K562 (cell line): ENCODE results near the gene NKX2-1. TPM values are rescaled to one million over a fixed set of nuclear protein-coding genes. Genes with fewer than 3 reads are reported as not detected.

ENCODE experiments used
- ATAC-seq: fragments of 200-7000 bp; cut with Tn5 transposase; 3 replicates; pipeline ENCODE4 v1.9.1; 2020; ENCODE audit warnings: moderate library complexity
- BruUV-seq: library from RNA; stranded (reverse); fragments of 400-500 nt; replicated peaks from 2 replicates; lab custom pipeline; 2021; lab: Mats Ljungman, UMichigan
- CTCF ChIA-PET: fragments of 300-600 bp; formaldehyde crosslinking; extraction: SDS; loops from one replicate; lab custom pipeline; 2021; ENCODE audit warnings: low intra/inter-chr PET ratio; lab: Yijun Ruan, JAX
- POLR2A ChIA-PET: fragments of 300-600, 350-650 bp; sonication (Branson Sonifier 250); formaldehyde crosslinking; extraction: SDS; loops from one replicate; lab custom pipeline; 2021; ENCODE audit warnings: antibody characterized with exemption, inconsistent platforms; lab: Yijun Ruan, JAX
- DNase-seq, 4 experiments: peaks; one replicate each; pipeline versions ENCODE4 v3.0.0 to v3.0.0-alpha.2; 2011 to 2018; ENCODE audit warnings: low spot score in 3 of 4, mixed read lengths in 3 of 4; ENCODE audit errors: extremely low read depth in 1 of 4
- FAIRE-seq: peaks from 2 replicates; lab custom pipeline; 2011; peaks lifted over from hg19 to GRCh38; lab: Jason Lieb, UNC
- H2AFZ ChIP-seq: 2 replicates; pipeline ENCODE4 v1.6.0; 2011; ENCODE audit warnings: low read depth, low read length, control low read depth, inconsistent platforms
- H3K27ac ChIP-seq: fragments of 200-600 bp; 3 replicates; pipeline ENCODE4 v1.8.0; 2011; ENCODE audit warnings: low read depth, mild to moderate bottlenecking, control low read depth, inconsistent platforms, low read length, moderate library complexity, mixed read lengths; ENCODE audit errors: extremely low read depth
- H3K27me3 ChIP-seq, 2 experiments: fragments of 300-600 bp in 1 of 2; 2 replicates in 1 of 2; 3 replicates in 1 of 2; pipeline versions ENCODE4 v1.6.0 to v1.8.0; 2011; ENCODE audit warnings: inconsistent platforms in 2 of 2, low read length in 2 of 2, mild to moderate bottlenecking in 1 of 2, mixed read lengths in 1 of 2, moderate library complexity in 1 of 2; ENCODE audit not compliant: control insufficient read depth in 2 of 2, insufficient read depth in 2 of 2
- H3K36me3 ChIP-seq: fragments of 300-600 bp; 3 replicates; pipeline ENCODE4 v1.8.0; 2011; ENCODE audit warnings: mild to moderate bottlenecking, low read length, inconsistent platforms; ENCODE audit not compliant: control insufficient read depth, insufficient read depth
- H3K4me1 ChIP-seq, 2 experiments: fragments of 200-600 bp in 1 of 2; replicated peaks in 1 of 2; 2 replicates in 1 of 2; 3 replicates in 1 of 2; pipeline versions ENCODE4 v1.5.1 to v1.8.0; 2011; ENCODE audit warnings: inconsistent platforms in 2 of 2, low read length in 2 of 2, mild to moderate bottlenecking in 1 of 2, mixed read lengths in 1 of 2, moderate library complexity in 1 of 2; ENCODE audit not compliant: control insufficient read depth in 2 of 2, insufficient read depth in 2 of 2
- H3K4me2 ChIP-seq: 2 replicates; pipeline ENCODE4 v1.6.1; 2011; ENCODE audit warnings: low read length, control low read depth, inconsistent platforms, mixed read lengths; ENCODE audit not compliant: insufficient read depth
- H3K4me3 ChIP-seq: fragments of 200-600 bp; sonication (generic), shearing (Covaris generic); 2 replicates; pipeline ENCODE4 v1.5.1; 2016; ENCODE audit warnings: control low read depth, inconsistent platforms
- H3K79me2 ChIP-seq: fragments of 200-600 bp; 3 replicates; pipeline ENCODE4 v1.8.0; 2011; ENCODE audit warnings: low read length, inconsistent platforms; ENCODE audit not compliant: control insufficient read depth, insufficient read depth
- H3K9ac ChIP-seq, 2 experiments: 2 replicates each; pipeline versions ENCODE4 v1.6.0 to v1.6.1; 2011; ENCODE audit warnings: low read depth in 2 of 2, low read length in 2 of 2, control low read depth in 1 of 2, inconsistent platforms in 1 of 2, mild to moderate bottlenecking in 1 of 2, mixed read lengths in 1 of 2; ENCODE audit not compliant: insufficient read depth in 1 of 2
- H3K9me1 ChIP-seq: one replicate; pipeline ENCODE4 v1.6.0; 2011; ENCODE audit warnings: inconsistent platforms, mild to moderate bottlenecking, low read length, moderate library complexity; ENCODE audit not compliant: control insufficient read depth, insufficient read depth
- H3K9me3 ChIP-seq: replicated peaks from 2 replicates; pipeline ENCODE4 v1.5.1; 2011; ENCODE audit warnings: low read depth, low read length, inconsistent platforms; ENCODE audit not compliant: control insufficient read depth, insufficient read depth
- H4K20me1 ChIP-seq: replicated peaks from 2 replicates; pipeline ENCODE4 v1.6.1; 2011; ENCODE audit warnings: low read length, inconsistent platforms, mixed read lengths; ENCODE audit not compliant: control insufficient read depth, insufficient read depth
- BHLHE40 ChIP-seq: IDR thresholded peaks from 2 replicates; pipeline ENCODE4 v1.6.1; 2011; ENCODE audit warnings: low read length, improper control_type of control experiment
- CBX1 ChIP-seq: sonication (generic); IDR thresholded peaks from 2 replicates; pipeline ENCODE4 v1.6.1; 2016; ENCODE audit warnings: antibody characterized with exemption, low read depth, mild to moderate bottlenecking
- CREB1 ChIP-seq, 2 experiments: sonication (generic) in 1 of 2; formaldehyde crosslinking in 1 of 2; IDR thresholded peaks; 2 replicates each; pipeline versions ENCODE4 v1.6.1 to v1.8.0; 2012 to 2022; ENCODE audit warnings: inconsistent platforms in 1 of 2, mild to moderate bottlenecking in 1 of 2, missing genetic modification reagents in 1 of 2, moderate library complexity in 1 of 2
- E2F4 ChIP-seq: sonication (generic); formaldehyde crosslinking; IDR thresholded peaks from 2 replicates; pipeline ENCODE4 v1.8.0; 2022; ENCODE audit warnings: mild to moderate bottlenecking, low read depth, missing genetic modification reagents
- ERF ChIP-seq: fragments of 450-650 bp; formaldehyde crosslinking; IDR thresholded peaks from 2 replicates; pipeline ENCODE4 v1.4.0; 2020; ENCODE audit warnings: mild to moderate bottlenecking, mixed read lengths
- ESRRB ChIP-seq: fragments of 250-450 bp; sonication (Bioruptor Pico); IDR thresholded peaks from 2 replicates; pipeline ENCODE4 v1.5.0; 2020; ENCODE audit warnings: mild to moderate bottlenecking, moderate library complexity, borderline replicate concordance
- GATAD2A ChIP-seq: fragments of 450-650 bp; IDR thresholded peaks from 2 replicates; pipeline ENCODE4 v1.6.1; 2017
- HEY1 ChIP-seq: fragments of 250-450 bp; sonication (Bioruptor Pico); IDR thresholded peaks from 2 replicates; pipeline ENCODE4 v1.5.0; 2020; ENCODE audit warnings: mild to moderate bottlenecking, moderate library complexity, borderline replicate concordance
- KAT7 ChIP-seq: sonication (generic); formaldehyde crosslinking; IDR thresholded peaks from 2 replicates; pipeline ENCODE4 v1.8.0; 2022; ENCODE audit warnings: missing genetic modification reagents, mild to moderate bottlenecking, borderline replicate concordance
- KLF10 ChIP-seq: fragments of 250-450 bp; sonication (Bioruptor Pico); IDR thresholded peaks from 2 replicates; pipeline ENCODE4 v1.6.1; 2021; ENCODE audit warnings: matching md5 sums
- L3MBTL2 ChIP-seq: fragments of 450-650 bp; IDR thresholded peaks from 2 replicates; pipeline ENCODE4 v1.6.1; 2016; ENCODE audit warnings: mild to moderate bottlenecking, moderate library complexity
- NFRKB ChIP-seq: fragments of 450-650 bp; IDR thresholded peaks from 2 replicates; pipeline ENCODE4 v1.6.1; 2016; ENCODE audit warnings: low read depth
- RFX1 ChIP-seq: fragments of 450-650 bp; IDR thresholded peaks from 2 replicates; pipeline ENCODE4 v1.6.1; 2016; ENCODE audit warnings: mild to moderate bottlenecking, moderate library complexity
- U2AF2 ChIP-seq: fragments of 200-400 bp; formaldehyde crosslinking; optimal IDR thresholded peaks from 2 replicates; pipeline ENCODE3; 2017; ENCODE audit warnings: low read depth, mild to moderate bottlenecking, low read length
- WHSC1 ChIP-seq: IDR thresholded peaks from one replicate; pipeline ENCODE4 v1.6.1; 2012; ENCODE audit warnings: low read length, control low read depth, inconsistent platforms
- ZNF707 ChIP-seq: fragments of 250-450 bp; sonication (Bioruptor Pico); conservative IDR thresholded peaks from 2 replicates; pipeline ENCODE4 v1.8.0; 2022; ENCODE audit warnings: inconsistent platforms, mild to moderate bottlenecking, moderate library complexity
- WGBS: fragments of 100-300 bp; shearing (Covaris generic); methylation state at CpG from one replicate; pipeline ENCODE4 v1.1.6; 2016; ENCODE audit warnings: low coverage, mixed read lengths; ENCODE audit not compliant: insufficient coverage; ENCODE audit errors: missing lambda C conversion rate; 5-methylcytosine and 5-hydroxymethylcytosine counted together
- in situ Hi-C: fragments of 300-500 bp; cut with MboI; formaldehyde crosslinking; loops from 4 replicates; pipeline ENCODE4 v1.15.0; 2018; ENCODE audit warnings: inconsistent platforms, mixed read lengths
- intact Hi-C: fragments of 100-400 bp; cut with micrococcal nuclease; formaldehyde crosslinking; loops from 2 replicates; pipeline ENCODE4 v1.14.2; 2022
- polyA plus RNA-seq, 8 experiments: library from polyadenylated mRNA; depleted of rRNA in 4 of 8; stranded (reverse) in 5 of 8; unstranded in 3 of 8; fragments of >200 nt; fragmentation: Nextera tagmentation in 2 of 8; fragmentation: Illumina TruSeq in 1 of 8; extraction: Ambion mirVana in 2 of 8; extraction: Trizol in 1 of 8; gene quantifications; 2 replicates each; pipeline versions ENCODE4 v1.2.1 to v1.2.3, GENCODE V29; 2011 to 2014; ENCODE audit warnings: inconsistent platforms in 1 of 8, missing spikeins in 1 of 8
- total RNA-seq, 7 experiments: library from RNA; depleted of rRNA in 6 of 7; stranded (reverse); fragments of >200 nt in 6 of 7; fragmentation: Illumina TruSeq in 2 of 7; extraction: Trizol in 2 of 7; gene quantifications; 2 replicates each; pipeline versions ENCODE4 v1.2.1 to v1.2.3, GENCODE V29; 2011 to 2021; ENCODE audit warnings: low replicate concordance in 1 of 7

The NKX2-1 gene
- total and polyA plus RNA-seq, 9 of the 15 experiments (the other 6 are each of a cell fraction or from before 2014, with no cell fraction given) = 0.11 TPM; not detected in 8

DNA sequence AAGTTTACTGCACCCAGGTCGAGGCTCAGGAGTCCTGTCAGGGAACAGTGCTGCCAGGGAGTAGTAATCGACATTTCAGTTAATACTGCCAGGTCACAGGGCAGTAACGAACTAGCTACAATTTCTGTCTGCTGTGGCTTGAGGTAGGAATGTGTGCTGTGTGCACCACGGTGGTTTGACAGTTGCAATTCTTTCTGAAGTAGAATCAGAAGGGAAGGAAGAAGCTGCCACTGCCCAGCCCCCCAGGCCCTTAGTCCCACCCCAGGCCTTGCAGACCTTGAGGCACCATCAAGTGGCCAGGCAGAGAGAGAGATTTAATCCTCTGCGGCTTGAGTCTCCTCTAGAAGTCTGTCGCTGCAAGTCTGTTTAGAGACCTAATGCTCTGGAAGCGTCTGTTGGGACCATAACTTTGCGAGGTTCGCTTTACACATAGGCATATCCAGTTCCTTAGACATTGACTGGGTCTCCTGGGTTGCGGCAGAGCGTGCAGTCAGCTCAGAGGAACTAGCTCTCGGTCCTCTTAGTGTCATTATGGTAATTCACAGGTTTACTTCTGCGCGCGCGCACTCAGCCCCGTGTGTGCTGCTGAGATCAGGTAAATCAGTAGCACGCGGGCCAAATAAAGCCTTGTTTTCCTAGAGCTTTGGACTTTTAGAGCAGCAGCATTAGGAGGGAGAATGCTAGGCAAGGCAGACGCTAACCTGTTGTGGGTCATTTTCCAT lies 9.8 kb downstream of the NKX2-1 start (continued):
- no peak for TF ChIP-seq WHSC1
- TF ChIP-seq ZNF707 (CRISPR knock-in tag) = no peak
- no peak for TF ChIP-seq U2AF2
- no peak for TF ChIP-seq RFX1

DNA sequence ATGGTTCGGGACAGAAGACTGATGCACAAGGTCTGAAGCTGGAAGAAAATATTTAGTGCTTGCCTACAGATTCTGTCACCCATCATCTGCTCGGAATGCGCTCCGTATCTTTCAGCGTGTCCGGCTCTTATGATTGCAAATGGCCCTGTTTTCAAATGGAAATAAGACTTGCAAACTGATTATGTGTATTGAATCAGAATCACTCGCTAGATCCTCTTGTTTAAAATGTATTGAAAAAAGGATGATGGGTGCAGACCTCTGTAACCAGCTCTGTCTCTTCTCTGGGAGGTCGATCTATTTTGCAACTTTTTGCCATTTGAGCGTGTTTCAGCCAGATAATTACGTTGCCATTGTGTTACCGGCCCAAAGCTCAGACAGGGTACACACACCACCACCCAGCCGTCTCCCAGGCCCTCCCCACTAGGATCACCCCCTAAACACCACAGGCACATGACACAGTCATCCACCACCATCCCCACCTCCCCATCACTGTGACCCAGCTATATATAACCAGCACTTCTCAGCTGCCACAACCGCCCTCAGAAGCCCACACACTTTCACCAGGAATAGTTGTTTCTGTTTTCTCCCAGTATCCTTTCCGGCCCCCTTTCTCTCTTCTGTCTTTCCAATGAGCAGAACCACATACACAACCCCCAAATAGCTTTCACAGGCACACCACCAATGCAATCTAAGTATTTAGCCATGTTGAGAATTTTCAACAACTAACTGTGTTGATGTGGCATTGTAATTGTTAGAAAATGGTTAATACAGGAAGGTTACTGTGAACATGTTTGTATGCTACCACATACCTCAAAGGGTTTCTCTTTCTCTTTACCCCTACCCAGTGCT lies 10.7 kb downstream of the NKX2-1 start:
- BruUV-seq = no TSS peak
- POLR2A ChIA-PET = interaction anchor here (0.7 kb wide), 1 partner anchor 19 kb away, joined by 3 read pairs; no protein-coding TSS in a partner anchor
- no peak for FAIRE-seq
- H3K4me3 ChIP-seq = no peak overlapping the region
- H3K27me3 ChIP-seq = peaks cover 42 to 72% of the 10 kb centered on the region in 2 experiments; a peak in 4 of 5 replicates
- TF ChIP-seq HEY1 (CRISPR knock-in tag) (no peak), BHLHE40 (no peak), ESRRB (CRISPR knock-in tag) (no peak), E2F4 (CRISPR knock-in tag) (no peak), L3MBTL2 (no peak), GATAD2A (no peak), KAT7 (no peak), KLF10 (no peak), ERF (no peak), CBX1 (no peak), CREB1 (IDR thresholded peaks at IDR 0.05) (no peak), CREB1 (CRISPR knock-in tag; IDR thresholded peaks at IDR 0.05) (no peak), NFRKB (no peak)
- TF ChIP-seq, all 486 proteins: peak for 0
- Histone ChIP-seq H3K4me2 (no peak overlapping the region), H3K27ac (no peak overlapping the region), H3K9ac (no peak overlapping the region), H4K20me1 (no peaks in the 10 kb centered on the region), H3K9me1 (no peaks in the 10 kb centered on the region), H2AFZ (no peak overlapping the region), H3K79me2 (no peaks in the 10 kb centered on the region), H3K36me3 (no peaks in the 10 kb centered on the region), H3K9me3 (no peaks in the 10 kb centered on the region), H3K4me1 (no peaks in the 10 kb centered on the region; a peak in 2 of 5 replicates)
- in situ Hi-C loops = no loop called here
- DNase-seq (no peak), ATAC-seq (no peak)
- 19% methylated on average over 14 of the region's 14 CpGs for WGBS
- CTCF ChIA-PET = no interaction called here
- intact Hi-C loops = no loop called here
